HUES48 (cell line): ENCODE data around the gene CMSS1.

Source experiments
- H3K27ac ChIP-seq: one replicate; pipeline ENCODE4 v1.7.0; 2013; ENCODE audit warnings: low read depth, low read length, inconsistent platforms
- H3K27me3 ChIP-seq: 2 replicates; pipeline ENCODE4 v1.6.1; 2013; ENCODE audit warnings: mild to moderate bottlenecking, low read length; ENCODE audit not compliant: control insufficient read depth, insufficient read depth
- H3K36me3 ChIP-seq: 2 replicates; pipeline ENCODE4 v1.6.1; 2013; ENCODE audit warnings: low read length; ENCODE audit not compliant: control insufficient read depth, insufficient read depth
- H3K4me1 ChIP-seq: 2 replicates; pipeline ENCODE4 v1.6.1; 2013; ENCODE audit warnings: mild to moderate bottlenecking, low read length; ENCODE audit not compliant: control insufficient read depth, insufficient read depth
- H3K4me3 ChIP-seq: 2 replicates; pipeline ENCODE4 v1.5.1; 2013; ENCODE audit warnings: mild to moderate bottlenecking, low read depth, low read length
- H3K9ac ChIP-seq: 2 replicates; pipeline ENCODE4 v1.6.1; 2013; ENCODE audit warnings: mild to moderate bottlenecking, low read depth, low read length, moderate library complexity
- H3K9me3 ChIP-seq: 2 replicates; pipeline ENCODE4 v1.6.1; 2013; ENCODE audit warnings: low read length; ENCODE audit not compliant: control insufficient read depth, insufficient read depth

Gene CMSS1

GRCh38 chr3:100175637-100176280 lies 358.1 kb downstream of the CMSS1 start:
- Histone ChIP-seq H3K9me3 (peaks cover 12% of the 10 kb centered on the region), H3K9ac (no peak overlapping the region), H3K36me3 (peaks cover 41% of the 10 kb centered on the region), H3K27ac (no peak overlapping the region), H3K4me3 (no peak overlapping the region), H3K27me3 (no peaks in the 10 kb centered on the region), H3K4me1 (peaks cover 6% of the 10 kb centered on the region; the same call in 1 of the 2 replicates)

GRCh38 chr3:100179692-100180349 lies 362.2 kb downstream of the CMSS1 start:
- Histone ChIP-seq H3K27ac (no peak overlapping the region), H3K27me3 (no peaks in the 10 kb centered on the region), H3K4me3 (no peak overlapping the region), H3K4me1 (peaks cover 5% of the 10 kb centered on the region; the same call in 1 of the 2 replicates), H3K9me3 (peaks cover 12% of the 10 kb centered on the region), H3K9ac (no peak overlapping the region), H3K36me3 (peaks cover 26% of the 10 kb centered on the region)

GRCh38 chr3:100183608-100184125 lies 366.0 kb downstream of the CMSS1 start:
- Histone ChIP-seq H3K4me3 (no peak overlapping the region), H3K36me3 (peaks cover 6% of the 10 kb centered on the region), H3K27ac (no peak overlapping the region), H3K9me3 (peaks cover 9% of the 10 kb centered on the region), H3K4me1 (peaks cover 5% of the 10 kb centered on the region; the same call in 1 of the 2 replicates), H3K9ac (no peak overlapping the region), H3K27me3 (no peaks in the 10 kb centered on the region)

DNA sequence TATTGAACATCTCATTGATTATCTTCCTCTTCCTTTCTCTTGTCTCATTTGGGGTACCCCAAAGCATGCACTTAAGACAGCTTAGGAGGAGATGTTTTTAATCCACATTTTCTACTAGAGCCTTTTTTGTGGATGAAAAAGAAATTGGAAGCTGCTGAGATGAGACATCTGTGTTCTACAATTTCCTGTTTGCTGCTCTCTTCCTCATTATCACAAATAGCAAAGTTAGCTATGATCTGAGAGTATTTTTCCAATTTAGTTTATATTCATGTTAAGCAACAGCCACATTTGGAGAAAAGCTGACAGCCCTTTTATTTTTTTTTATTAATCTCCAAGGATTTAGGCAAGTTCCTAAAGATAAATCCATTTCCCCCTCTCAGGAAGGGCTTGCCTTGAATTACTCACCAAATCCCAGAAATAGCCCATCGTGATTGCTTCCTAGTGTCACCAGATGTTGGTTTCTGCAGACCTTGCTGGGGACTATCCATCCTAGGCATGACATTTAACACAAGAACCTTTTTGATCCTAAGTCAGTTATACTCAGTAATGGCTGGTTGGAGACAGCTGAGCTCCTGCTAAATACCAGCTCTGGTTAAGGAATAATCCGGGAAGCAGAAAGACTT lies 367.4 kb downstream of the CMSS1 start:
- no peaks in the 10 kb centered on the region for H3K27me3 ChIP-seq

GRCh38 chr3:100185847-100186246 lies 368.2 kb downstream of the CMSS1 start:
- Histone ChIP-seq H3K4me3 (no peak overlapping the region), H3K27ac (no peak overlapping the region), H3K4me1 (peaks cover 5% of the 10 kb centered on the region; the same call in 1 of the 2 replicates), H3K36me3 (no peaks in the 10 kb centered on the region), H3K27me3 (no peaks in the 10 kb centered on the region), H3K9ac (no peak overlapping the region), H3K9me3 (no peaks in the 10 kb centered on the region)

More for the DNA sequence above, 367.4 kb downstream of the CMSS1 start:
- H3K4me3 ChIP-seq, result no peak overlapping the region
- H3K9me3 ChIP-seq, result no peaks in the 10 kb centered on the region
- H3K36me3 ChIP-seq, result no peaks in the 10 kb centered on the region
- H3K9ac ChIP-seq, result no peak overlapping the region
- peaks cover 5% of the 10 kb centered on the region; the same call in 1 of the 2 replicates for H3K4me1 ChIP-seq
- H3K27ac ChIP-seq, result no peak overlapping the region

DNA sequence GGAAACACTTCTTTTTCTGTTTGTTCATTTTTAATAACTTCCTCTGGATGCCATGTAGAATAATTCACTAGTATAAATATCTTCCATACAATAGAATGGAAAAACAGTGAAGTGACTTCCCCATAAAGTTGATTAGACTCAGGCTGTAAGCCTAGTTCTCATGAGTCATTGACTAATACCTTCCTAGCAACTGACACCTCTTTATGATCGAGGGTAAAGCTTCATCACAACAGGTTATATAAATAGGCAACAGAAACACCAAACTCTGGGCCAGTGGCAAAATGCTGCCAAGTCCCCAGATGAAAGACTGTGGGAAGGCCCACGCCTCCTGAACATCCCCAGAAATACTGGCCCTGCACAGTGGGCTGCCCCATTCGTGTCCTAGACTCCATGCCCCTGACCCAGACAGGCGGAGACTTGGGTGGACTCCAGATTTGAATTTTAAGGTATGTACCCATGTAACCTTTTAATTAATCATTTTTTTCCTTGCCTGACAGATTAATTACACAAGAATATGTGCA lies 371.8 kb downstream of the CMSS1 start:
- Histone ChIP-seq H3K9ac (no peak overlapping the region), H3K27ac (no peak overlapping the region), H3K36me3 (no peaks in the 10 kb centered on the region), H3K4me1 (no peaks in the 10 kb centered on the region), H3K27me3 (no peaks in the 10 kb centered on the region), H3K9me3 (no peaks in the 10 kb centered on the region), H3K4me3 (no peak overlapping the region)

GRCh38 chr3:100195375-100195774 lies 377.7 kb downstream of the CMSS1 start:
- Histone ChIP-seq H3K27ac (no peak overlapping the region), H3K4me3 (no peak overlapping the region), H3K9me3 (no peaks in the 10 kb centered on the region), H3K4me1 (no peaks in the 10 kb centered on the region), H3K27me3 (no peaks in the 10 kb centered on the region), H3K9ac (no peak overlapping the region), H3K36me3 (no peaks in the 10 kb centered on the region)

DNA sequence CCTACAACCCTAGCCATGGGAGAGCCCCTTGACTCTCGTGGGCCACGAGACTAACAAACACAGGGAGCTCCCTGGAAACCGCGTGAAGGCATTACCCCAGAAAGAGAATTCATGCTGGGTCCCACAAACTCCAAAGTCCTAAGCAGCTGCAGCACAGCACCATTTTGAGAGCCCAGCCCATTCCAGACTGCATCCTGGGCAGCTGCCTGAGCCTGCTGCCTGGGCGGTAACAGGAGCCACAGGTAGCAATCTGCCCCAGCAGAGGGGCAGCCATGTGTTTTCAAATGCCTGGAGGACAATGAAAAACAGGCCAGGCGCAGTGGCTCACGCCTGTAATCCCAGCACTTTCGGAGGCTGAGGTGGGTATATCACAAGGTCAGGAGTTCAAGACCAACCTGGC lies 380.2 kb downstream of the CMSS1 start:
- H3K27me3 ChIP-seq, result no peaks in the 10 kb centered on the region
- H3K9ac ChIP-seq, result no peak overlapping the region
- H3K9me3 ChIP-seq, result no peaks in the 10 kb centered on the region
- no peaks in the 10 kb centered on the region for H3K36me3 ChIP-seq
- no peak overlapping the region for H3K4me3 ChIP-seq
- H3K4me1 ChIP-seq, result no peaks in the 10 kb centered on the region
- H3K27ac ChIP-seq, result no peak overlapping the region

DNA sequence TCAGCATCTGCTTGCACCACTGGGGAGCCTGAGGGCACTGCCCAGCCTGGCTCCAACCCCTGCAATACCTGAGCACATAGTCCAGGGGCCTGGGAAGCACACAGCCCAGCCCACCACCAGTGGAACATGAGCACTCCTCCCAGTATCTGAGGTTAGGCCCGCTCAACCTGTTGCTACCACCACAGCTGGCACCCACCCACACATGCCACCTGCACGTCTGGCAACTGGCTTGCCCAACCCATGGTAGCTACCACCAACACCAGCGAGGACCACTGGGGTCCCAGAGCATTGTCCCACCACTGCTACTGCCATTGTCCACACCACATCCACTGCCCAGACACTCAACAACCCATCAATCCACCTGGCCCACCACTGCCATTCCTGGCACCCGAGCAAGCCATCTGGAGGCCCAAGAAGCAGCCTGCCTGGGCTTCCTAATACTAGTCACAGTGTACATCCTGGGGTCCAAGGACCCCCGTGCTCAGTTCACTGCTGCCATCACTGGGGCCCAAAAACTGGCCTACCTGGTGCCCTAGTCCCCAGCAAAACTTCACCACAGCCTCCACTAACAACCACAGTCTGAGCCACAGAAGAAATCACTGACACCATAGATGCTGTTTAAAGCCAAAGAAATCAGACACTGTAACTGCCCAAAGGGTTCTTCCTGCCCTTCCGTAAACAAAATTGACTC lies 381.1 kb downstream of the CMSS1 start:
- Histone ChIP-seq H3K36me3 (no peaks in the 10 kb centered on the region), H3K27ac (no peak overlapping the region), H3K4me1 (no peaks in the 10 kb centered on the region), H3K4me3 (no peak overlapping the region), H3K9ac (no peak overlapping the region), H3K9me3 (no peaks in the 10 kb centered on the region), H3K27me3 (no peaks in the 10 kb centered on the region)

GRCh38 chr3:100205171-100205570 lies 387.5 kb downstream of the CMSS1 start:
- no peak overlapping the region for H3K27ac ChIP-seq
- peaks cover 8% of the 10 kb centered on the region for H3K4me1 ChIP-seq
- no peaks in the 10 kb centered on the region for H3K9me3 ChIP-seq
- H3K9ac ChIP-seq, result no peak overlapping the region
- no peak overlapping the region for H3K4me3 ChIP-seq
- no peaks in the 10 kb centered on the region; the same call in 1 of the 2 replicates for H3K27me3 ChIP-seq
- no peaks in the 10 kb centered on the region for H3K36me3 ChIP-seq
